HPDE6-E6E7 (cell line): ENCODE results near the gene RAD51B.

Experiments used
- DNase-seq: peaks from one replicate; pipeline ENCODE4 v3.0.0; 2011; ENCODE audit warnings: missing footprints; ENCODE audit errors: extremely low spot score

The RAD51B gene

DNA sequence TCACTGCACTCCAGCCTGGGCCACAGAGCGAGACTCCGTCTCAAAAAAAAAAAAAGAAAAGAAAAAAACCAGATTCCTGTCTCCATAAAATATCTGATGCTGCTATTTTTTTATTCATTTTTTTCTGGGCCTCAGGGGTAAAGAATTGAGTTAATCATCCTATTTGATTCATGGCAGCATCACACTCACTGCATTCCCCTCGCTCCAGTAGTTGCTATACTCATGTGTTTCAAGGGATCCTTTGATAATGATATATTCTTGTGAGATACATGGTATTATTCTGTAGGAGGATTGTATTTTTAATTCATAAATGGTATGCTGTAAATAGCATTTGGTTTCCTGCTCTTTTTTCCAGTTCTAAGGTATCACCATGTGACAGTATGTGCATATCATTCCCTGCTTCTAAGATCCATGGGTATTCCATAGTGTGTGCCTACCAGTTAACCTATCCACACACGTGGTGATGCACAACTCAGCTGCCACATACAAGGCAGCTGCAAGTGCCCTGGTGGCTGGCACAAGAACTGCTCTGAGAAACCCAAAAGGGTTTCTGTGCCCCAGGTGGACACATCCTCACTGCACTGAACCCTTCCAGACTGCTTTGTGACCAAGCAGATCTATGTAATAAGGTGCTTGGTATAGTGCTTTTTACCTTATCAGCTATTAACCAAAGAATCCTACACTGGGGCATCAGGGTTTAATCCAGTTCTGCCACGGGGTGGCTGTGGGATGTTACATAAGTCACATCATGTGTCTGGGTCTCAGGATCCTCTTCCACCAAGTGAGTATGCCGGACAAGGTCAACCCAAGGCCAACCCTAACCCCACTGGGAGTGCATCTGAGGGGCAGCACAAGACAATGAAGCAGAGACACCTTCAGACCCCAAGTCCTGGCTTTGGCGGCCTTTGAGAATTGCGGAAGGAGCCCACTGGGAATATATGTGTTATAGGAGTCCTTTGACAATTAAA lies 898.7 kb downstream of the RAD51B start:
- no peak for DNase-seq

GRCh38 chr14:68719634-68720384 lies 900.2 kb downstream of the RAD51B start:
- no peak for DNase-seq

DNA sequence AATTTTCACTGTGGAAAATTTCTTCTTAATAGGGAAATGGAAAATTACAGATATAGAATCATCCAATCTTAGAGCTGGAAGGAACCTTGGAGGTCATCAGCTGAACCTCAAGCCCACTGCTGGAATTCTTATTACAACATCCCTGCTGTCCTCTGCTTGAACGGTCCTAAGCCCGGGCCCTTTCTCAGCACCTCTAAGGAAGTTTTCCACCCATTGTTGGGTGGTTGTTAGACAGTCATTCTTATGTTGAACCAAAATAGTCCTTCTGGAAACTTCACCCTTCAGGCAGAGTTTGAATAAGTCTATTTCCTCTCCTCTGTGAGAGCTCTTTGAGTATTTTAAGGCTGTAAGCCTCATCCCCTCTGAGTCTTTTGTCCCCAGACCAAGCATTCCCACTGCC lies 902.6 kb downstream of the RAD51B start:
- DNase-seq = no peak

DNA sequence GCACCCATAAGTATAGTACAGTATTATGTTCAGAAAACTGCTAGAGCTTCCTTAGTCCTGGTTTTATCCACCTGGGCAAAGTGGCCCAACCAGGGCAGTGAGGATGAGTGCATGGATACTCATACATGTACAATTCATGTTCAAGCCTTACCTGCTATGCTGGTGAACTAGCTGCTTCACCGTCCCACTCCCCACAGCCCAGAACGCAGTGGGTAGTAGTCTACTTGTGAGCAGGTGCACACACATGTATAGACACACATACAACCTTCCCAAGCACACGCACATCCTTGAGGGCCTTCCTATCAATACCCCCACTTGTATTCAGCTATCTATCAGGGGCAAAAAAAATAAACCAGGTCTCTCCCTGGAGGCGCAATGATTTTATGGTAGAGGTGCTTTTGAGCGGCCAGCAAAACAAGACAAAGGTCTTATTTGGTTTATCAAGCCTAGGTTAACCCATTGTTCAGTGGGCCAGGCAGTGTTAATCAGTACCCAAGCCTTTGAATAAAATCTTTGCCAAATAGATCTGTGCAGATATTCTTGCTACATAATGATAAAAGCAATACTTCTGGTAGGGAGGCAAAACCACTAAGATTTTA lies 903.5 kb downstream of the RAD51B start:
- DNase-seq = no peak

GRCh38 chr14:68723808-68724268 lies 904.3 kb downstream of the RAD51B start:
- DNase-seq = no peak

GRCh38 chr14:68724914-68725313 lies 905.3 kb downstream of the RAD51B start:
- no peak for DNase-seq

DNA sequence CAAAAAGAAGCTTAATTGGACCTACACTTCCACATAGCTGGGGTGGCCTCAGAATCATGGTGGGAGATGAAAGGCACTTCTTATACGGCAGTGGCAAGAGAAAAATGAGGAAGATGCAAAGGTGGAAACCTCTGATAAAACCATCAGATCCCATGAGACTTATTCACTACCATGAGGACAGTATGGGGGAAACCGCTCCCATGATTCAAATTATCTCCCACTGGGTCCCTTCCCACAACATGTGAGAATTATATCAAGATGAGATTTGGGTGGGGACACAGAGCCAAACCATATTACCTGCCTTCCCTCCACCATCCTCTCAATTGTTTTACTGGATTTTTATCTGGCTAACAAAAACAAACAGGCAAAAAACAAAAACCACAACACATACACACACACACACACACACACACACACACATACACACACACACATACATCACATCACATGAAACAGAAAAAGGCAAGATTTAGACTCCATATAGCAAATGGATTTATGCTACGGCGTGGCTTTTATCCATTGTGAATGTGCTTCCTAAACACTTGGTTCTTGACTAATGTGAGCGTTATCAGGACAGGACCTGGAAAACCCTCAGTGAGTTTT lies 906.6 kb downstream of the RAD51B start:
- DNase-seq = no peak

- DNase-seq = no peak
Observed at GRCh38 chr14:68727315-68728047, 907.9 kb downstream of the RAD51B start.

- DNase-seq = no peak
Observed at GRCh38 chr14:68728342-68729106, 908.9 kb downstream of the RAD51B start.

DNA sequence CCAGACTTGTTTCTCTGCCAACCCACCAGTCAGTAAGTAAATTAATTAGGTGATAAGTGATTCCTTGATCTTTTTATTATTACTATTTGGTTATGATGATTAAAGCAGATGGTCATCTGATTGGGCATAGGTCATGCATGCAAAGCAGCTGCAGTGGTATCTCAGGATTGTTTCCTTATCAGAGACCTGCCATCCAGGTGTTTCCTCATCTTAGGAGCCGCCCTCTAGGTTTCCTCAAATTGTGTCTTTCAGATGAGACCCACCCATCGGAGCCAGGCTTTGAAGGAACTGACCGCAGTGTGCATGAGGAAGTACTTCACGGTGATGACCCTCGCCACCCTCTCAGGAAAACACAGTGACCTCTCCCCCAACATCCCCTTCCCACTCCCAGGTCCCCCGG lies 910.0 kb downstream of the RAD51B start:
- no peak for DNase-seq

DNA sequence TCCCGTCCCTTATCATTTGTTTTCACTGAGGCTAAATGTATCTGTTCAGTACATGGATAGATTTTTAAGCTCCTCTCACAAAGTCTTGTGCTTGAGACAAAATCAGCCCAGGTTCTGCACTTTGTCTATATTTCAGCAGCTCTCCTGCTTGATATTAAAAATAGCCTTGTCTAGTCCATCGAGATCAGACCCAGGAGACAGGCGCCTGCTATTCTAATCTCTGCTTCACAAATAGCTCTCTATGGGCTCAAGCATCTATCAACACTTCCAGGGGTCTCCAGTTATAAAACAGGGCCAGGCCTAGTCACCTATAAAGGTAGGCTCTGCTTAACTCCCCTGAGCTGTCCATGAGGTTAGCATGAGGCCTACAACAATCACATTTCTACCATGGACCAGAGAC lies 910.8 kb downstream of the RAD51B start:
- no peak for DNase-seq

GRCh38 chr14:68730811-68731425 lies 911.3 kb downstream of the RAD51B start:
- no peak for DNase-seq

DNA sequence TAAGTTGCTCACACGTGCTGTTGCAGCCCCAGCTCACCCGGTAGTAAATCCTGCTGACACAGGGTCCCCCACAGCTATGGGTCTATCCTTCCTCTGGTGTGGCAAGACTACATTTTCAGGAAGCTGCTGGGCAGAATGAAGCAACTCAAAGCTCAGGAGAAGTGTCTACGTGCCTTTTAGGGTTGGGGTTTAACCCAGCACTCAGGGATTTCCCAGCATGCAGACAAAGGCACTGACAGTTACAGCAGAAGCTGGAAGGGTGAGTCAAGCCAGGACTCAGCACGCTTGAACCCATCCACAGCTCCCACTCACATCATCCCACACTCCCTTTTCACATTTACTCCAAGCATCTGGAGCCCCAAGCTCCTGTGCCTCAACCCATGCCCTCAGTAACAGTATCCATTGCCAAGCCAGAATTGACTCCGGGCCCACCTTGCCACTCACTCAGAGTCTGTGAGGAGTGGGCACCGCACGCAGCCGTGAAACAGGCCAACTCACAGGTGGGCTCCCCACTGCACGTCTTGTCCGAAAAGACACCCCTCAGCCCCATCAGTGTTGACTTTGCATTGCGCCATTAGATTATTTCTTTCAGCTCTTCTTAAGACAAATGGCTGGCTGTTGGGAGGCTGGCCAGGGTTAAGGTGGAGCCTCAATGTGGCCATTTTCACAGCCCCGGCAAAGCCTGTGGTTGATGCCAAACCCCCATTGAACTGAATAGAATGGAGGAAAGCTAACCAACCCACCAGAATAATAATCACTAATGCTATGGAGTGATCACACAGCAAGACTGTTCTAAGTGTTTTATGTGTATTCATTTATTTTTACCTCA lies 913.7 kb downstream of the RAD51B start:
- DNase-seq = no peak

GRCh38 chr14:68734231-68734732 lies 914.7 kb downstream of the RAD51B start:
- no peak for DNase-seq

GRCh38 chr14:68735856-68736255 lies 916.3 kb downstream of the RAD51B start:
- DNase-seq = no peak

DNA sequence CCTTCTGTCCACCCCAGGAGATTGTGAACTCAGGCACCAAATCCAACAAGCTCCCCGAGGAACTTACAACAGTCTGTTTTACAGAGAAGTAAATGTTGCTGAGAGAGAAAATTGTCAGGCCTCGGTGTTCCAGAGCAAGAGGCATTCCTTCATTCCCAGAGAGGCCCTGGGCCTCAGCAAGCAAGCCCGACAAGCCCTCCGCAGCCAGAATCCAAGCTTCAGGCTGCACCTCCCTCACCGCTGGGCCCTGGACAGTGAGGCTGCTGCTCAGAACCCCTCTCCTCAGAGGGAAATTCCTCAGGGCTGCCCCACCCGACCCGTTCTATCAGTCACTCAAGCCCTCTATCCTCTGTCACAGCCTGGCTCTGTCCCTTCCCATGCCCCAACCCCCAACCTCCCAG lies 916.9 kb downstream of the RAD51B start:
- DNase-seq = no peak

DNA sequence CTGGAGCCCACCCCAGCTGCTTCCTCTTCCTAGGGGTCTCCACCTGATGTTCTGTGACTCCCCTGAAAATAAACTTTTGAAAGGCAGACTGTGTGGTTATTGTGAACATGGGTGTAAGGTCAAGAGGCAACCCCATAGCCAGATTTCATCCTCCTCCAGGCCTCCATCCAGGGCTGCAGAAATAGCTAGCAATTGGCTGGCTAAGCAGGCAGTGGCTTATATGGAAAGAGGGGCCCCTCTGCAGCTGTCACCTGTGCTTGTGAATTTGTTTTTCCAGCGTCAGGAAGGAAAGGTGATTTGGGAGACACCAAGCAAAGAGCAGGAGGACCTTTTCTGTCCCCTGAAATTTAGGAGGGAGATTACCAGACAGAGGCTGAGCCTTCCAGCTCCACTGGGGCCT lies 917.5 kb downstream of the RAD51B start:
- no peak for DNase-seq

GRCh38 chr14:68738559-68738958 lies 919.0 kb downstream of the RAD51B start:
- no peak for DNase-seq

GRCh38 chr14:68739701-68740100 lies 920.1 kb downstream of the RAD51B start:
- DNase-seq = no peak
